Measurements from ENCODE around the gene TMEM250.
"Not testable (repeated sequence)": the region's sequence is repeated elsewhere in the genome, so short reads cannot be mapped to it uniquely, and the experiment has no call there.

TMEM250 gene

DNA sequence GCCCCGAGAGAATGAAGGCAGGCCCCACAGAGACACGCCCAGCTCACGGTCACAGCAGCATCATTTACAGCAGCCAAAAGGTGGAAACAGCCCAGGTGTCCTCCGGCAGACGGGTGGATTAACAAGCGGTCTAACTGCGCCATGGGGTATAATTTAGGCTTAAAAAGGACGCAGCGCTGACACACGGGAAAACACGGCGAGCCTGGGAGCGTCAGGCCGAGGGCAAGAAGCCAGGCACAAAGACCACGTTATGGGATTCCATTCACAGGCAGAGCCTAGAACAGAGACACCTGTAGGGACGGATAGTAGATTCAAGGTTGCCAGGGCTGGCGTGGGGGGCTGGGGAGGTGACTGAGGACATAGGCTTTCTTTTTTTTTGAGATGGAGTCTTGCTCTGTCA lies 36.9 kb upstream of the TMEM250 start:
- FAIRE-seq = no peak
- DNase-seq (ENCODE audit: insufficient read length, low spot score) = no peak
- TF ChIP-seq TAF1 (IDR thresholded peaks at IDR 0.05; ENCODE audit: low read depth, low read length) = no peak
- TF ChIP-seq POLR2A (IDR thresholded peaks at IDR 0.05; ENCODE audit: low read depth, low read length) = no peak
- TF ChIP-seq PAX5 (IDR thresholded peaks at IDR 0.05; ENCODE audit: insufficient read depth, low read length, severe bottlenecking) = no peak
- no peak for TF ChIP-seq POLR2AphosphoS5 (IDR thresholded peaks at IDR 0.05; ENCODE audit: low read depth, low read length)
- TF ChIP-seq SPI1 (IDR thresholded peaks at IDR 0.05; ENCODE audit: low read depth, low read length) = no peak
- TF ChIP-seq POU2F2 (IDR thresholded peaks at IDR 0.05; ENCODE audit: low read depth, low read length) = no peak

DNA sequence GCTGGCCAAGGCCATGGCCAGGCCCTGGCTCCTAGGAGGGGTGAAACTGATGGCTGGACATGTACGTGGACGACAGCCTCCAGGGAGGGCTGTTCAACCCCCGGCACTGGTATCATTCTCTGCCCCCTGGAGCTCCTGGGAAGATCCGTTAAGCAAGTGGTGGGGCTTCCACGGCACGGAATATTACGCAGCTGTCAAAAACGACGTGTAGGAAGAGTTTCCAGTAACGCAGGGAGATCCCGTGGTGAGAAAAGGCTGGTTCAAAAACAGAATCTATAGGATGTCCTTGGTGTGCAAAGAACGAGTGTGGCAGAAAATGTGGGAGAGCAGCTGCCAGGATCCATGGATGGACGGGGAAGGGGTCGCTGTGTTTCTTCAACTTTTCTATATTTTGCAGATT lies 36.3 kb upstream of the TMEM250 start:
- no peak for FAIRE-seq
- TF ChIP-seq POLR2AphosphoS5 (IDR thresholded peaks at IDR 0.05; ENCODE audit: low read depth, low read length) = no peak
- TF ChIP-seq SPI1 (IDR thresholded peaks at IDR 0.05; ENCODE audit: low read depth, low read length) = no peak
- TF ChIP-seq POLR2A (IDR thresholded peaks at IDR 0.05; ENCODE audit: low read depth, low read length) = no peak
- no peak for TF ChIP-seq POU2F2 (IDR thresholded peaks at IDR 0.05; ENCODE audit: low read depth, low read length)
- no peak for TF ChIP-seq TAF1 (IDR thresholded peaks at IDR 0.05; ENCODE audit: low read depth, low read length)
- no peak for TF ChIP-seq PAX5 (IDR thresholded peaks at IDR 0.05; ENCODE audit: insufficient read depth, low read length, severe bottlenecking)

DNA sequence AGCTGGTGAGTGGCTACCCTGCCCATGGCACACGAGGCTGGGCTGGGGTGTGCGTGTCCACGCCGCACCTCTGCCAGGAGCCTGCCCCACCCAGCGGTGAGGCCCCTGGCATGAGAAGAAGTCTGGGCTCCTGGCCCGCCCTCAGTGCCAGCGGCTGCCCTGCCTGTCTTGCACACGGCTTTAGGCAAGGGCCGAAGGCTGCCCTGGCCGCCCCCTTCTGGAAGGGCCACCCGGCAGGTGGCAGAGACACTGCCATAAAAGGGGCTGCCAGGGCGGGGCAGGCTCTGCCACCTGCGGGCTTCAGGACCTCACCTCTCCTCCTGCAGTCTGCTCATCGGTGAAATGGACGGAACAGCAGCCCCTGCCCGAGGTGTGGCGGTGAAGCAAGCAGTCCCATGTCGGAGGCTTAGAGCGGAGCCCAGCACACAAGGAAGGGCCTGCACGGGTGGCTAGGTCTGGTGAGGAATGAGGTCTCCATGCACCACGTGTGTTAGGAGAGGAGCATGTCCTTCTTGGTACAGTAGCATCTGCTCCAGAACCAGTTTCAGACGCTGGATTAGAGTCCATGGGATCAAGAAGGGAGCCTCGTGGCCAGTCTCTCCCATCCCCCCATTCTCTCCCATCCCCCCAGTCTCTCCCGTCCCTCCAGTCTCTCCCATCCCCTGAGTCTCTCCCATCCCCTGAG lies 34.8 kb upstream of the TMEM250 start:
- TF ChIP-seq PAX5 (IDR thresholded peaks at IDR 0.05; ENCODE audit: insufficient read depth, low read length, severe bottlenecking) (no peak), TAF1 (IDR thresholded peaks at IDR 0.05; ENCODE audit: low read depth, low read length) (no peak), POU2F2 (IDR thresholded peaks at IDR 0.05; ENCODE audit: low read depth, low read length) (no peak), POLR2AphosphoS5 (IDR thresholded peaks at IDR 0.05; ENCODE audit: low read depth, low read length) (no peak), POLR2A (IDR thresholded peaks at IDR 0.05; ENCODE audit: low read depth, low read length) (no peak), SPI1 (IDR thresholded peaks at IDR 0.05; ENCODE audit: low read depth, low read length) (no peak)
- FAIRE-seq (no peak), DNase-seq (ENCODE audit: insufficient read length, low spot score) (no peak)

More for the DNA sequence above, 36.3 kb upstream of the TMEM250 start:
- no peak for DNase-seq (ENCODE audit: insufficient read length, low spot score)

DNA sequence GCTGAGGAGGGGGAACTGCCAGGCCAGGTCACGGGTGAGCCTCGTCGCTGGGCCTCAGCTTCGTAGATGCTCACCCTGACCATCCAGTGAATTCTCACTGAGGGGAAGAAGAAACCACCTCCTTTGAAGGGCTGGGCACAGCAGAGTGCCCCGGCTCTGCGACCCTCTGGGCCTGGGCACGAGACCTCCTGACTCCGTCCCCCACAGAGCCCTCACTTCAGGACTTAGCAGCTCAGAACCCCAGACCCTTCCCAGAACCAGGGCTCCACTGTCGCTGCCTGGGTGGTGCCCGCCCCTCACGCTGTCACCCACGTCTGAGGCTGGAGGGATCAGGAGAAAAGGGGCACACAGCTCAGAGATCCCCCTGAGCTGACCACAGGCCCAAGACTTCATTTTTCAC lies 34.3 kb upstream of the TMEM250 start:
- TF ChIP-seq POLR2AphosphoS5 (IDR thresholded peaks at IDR 0.05; ENCODE audit: low read depth, low read length) (no peak), POLR2A (IDR thresholded peaks at IDR 0.05; ENCODE audit: low read depth, low read length) (no peak), POU2F2 (IDR thresholded peaks at IDR 0.05; ENCODE audit: low read depth, low read length) (no peak), SPI1 (IDR thresholded peaks at IDR 0.05; ENCODE audit: low read depth, low read length) (no peak), TAF1 (IDR thresholded peaks at IDR 0.05; ENCODE audit: low read depth, low read length) (no peak), PAX5 (IDR thresholded peaks at IDR 0.05; ENCODE audit: insufficient read depth, low read length, severe bottlenecking) (no peak)
- FAIRE-seq = no peak

DNA sequence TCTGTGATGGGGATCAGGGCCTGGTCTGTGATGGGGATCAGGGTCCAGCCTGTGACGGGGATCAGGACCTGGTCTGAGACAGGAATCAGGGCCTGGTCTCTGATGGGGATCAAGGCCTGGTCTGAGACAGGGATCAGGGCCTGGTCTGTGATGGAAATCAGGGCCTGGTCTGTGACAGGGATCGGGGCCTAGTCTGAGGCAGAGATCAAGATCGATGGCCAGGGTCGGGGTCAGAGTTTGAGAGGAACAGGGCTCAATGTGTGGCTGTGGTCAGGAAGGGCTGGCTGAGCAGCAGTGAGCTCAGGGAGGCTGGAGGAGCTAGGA lies 33.8 kb upstream of the TMEM250 start:
- no peak for DNase-seq (ENCODE audit: insufficient read length, low spot score)
- no peak for FAIRE-seq
- TF ChIP-seq POLR2AphosphoS5 (IDR thresholded peaks at IDR 0.05; ENCODE audit: low read depth, low read length) = no peak

More for the DNA sequence above, 34.3 kb upstream of the TMEM250 start:
- DNase-seq (ENCODE audit: insufficient read length, low spot score) = no peak

DNA sequence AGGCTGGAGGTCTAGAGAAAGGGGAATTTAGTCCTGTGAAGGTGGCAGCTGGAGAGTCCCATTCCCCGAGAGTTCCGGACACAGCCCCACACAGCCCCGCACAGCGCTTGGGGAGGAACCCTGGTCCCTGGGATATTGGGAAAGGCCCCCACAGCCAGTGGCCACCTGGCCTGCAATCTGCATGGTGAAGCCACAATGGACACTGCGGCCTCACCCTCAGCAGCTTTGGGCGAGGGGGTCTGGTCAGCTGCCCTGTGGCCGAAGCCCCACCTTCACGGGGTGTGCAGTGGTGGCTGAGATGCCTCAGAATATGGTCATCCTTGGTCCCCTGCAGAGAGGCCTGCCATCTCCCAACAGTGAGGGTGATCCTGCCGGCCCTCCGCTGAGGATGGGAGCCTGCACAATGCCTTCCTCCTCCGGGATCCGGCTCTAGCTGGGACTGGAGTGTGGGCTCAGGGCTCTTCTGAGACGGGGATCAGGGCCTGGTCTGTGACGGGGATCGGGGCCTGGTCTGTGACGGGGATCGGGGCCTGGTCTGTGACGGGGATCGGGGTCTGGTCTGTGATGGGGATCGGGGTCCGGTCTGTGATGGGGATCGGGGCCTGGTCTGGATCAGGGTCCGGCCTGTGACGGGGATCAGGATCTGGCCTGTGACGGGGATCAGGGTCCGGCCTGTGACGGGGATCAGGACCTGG lies 33.3 kb upstream of the TMEM250 start:
- no peak for TF ChIP-seq PAX5 (IDR thresholded peaks at IDR 0.05; ENCODE audit: insufficient read depth, low read length, severe bottlenecking)
- TF ChIP-seq POLR2A (IDR thresholded peaks at IDR 0.05; ENCODE audit: low read depth, low read length) = no peak
- no peak for TF ChIP-seq TAF1 (IDR thresholded peaks at IDR 0.05; ENCODE audit: low read depth, low read length)
- TF ChIP-seq POU2F2 (IDR thresholded peaks at IDR 0.05; ENCODE audit: low read depth, low read length) = no peak
- no peak for TF ChIP-seq POLR2AphosphoS5 (IDR thresholded peaks at IDR 0.05; ENCODE audit: low read depth, low read length)
- no peak for TF ChIP-seq SPI1 (IDR thresholded peaks at IDR 0.05; ENCODE audit: low read depth, low read length)
- DNase-seq (ENCODE audit: insufficient read length, low spot score) (no peak), FAIRE-seq (no peak)

DNA sequence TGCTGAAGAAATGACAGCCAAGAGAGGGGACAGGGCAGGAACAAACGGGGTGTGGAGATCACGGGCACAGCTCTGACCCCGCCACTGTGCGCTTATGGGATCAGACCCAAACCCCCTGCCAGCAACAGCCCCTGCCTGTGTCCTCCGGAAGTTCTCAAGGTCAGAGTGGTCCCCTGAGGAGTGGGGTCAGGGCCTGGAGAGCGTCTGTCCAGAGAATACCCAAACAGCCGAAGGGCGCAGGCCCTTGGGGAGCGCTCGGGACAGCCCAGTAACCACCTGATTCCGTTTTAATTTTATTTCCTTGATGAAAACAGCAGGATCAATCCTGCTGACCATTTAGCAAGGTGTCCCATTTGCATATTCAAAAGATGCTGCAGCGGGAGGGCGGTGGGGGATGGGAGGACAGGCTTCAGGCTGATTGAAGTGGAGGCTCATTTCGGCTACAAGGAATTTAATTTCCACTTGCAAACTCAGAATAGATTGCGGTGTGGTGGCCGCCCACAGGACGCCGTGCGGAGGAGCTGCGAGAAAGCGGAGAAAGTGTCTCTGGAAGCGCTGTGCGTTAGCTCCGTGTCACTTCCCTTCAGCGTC lies 32.6 kb upstream of the TMEM250 start:
- TF ChIP-seq TAF1 (IDR thresholded peaks at IDR 0.05; ENCODE audit: low read depth, low read length) (no peak), POU2F2 (IDR thresholded peaks at IDR 0.05; ENCODE audit: low read depth, low read length) (peak; percentile 39; the same call in 1 of the 2 replicates), SPI1 (IDR thresholded peaks at IDR 0.05; ENCODE audit: low read depth, low read length) (no peak)
- no peak for DNase-seq (ENCODE audit: insufficient read length, low spot score)
- FAIRE-seq = no peak

DNA sequence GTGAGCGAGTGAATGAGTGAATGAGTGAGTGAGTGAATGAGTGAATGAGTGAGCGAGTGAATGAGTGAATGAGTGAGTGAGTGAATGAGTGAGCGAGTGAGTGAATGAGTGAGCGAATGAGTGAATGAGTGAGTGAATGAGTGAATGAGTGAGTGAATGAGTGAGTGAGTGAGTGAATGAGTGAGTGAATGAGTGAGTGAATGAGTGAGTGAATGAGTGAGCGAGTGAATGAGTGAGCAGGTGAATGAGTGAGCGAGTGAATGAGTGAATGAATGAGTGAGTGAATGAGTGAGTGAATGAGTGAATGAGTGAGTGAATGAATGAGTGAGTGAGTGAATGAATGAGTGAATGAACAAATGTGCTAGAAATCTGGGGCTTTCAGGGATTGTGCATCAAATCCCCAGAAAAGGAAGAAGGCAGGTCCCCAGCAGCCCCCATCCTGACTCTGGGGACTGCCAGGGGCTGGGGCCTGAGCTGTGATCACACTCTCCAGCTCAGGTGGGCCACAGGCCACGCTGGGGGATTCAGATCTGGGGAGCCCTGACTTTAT lies 32.1 kb upstream of the TMEM250 start:
- FAIRE-seq; DNase-seq (ENCODE audit: insufficient read length, low spot score): not testable (repeated sequence)

DNA sequence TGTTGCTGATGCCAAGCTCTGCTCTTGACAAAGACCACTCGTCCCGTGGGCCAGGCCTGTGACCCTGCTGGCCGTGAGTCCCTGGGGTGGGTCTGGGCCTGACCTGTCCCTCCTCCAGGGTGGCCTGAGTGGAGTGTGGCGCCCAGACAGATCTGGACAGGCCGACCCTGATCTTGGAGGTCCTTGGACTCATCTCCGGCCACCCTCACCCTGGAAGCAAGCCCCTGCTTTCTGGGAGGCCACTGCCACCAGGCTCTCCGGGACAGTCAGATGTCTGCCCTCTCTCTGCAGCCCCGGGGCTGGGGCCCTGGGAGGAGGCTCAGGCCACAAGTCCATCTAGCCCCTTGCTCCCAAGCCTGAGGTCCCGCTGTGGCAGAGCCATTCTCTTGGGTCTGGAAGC lies 31.2 kb upstream of the TMEM250 start:
- no peak for DNase-seq (ENCODE audit: insufficient read length, low spot score)
- TF ChIP-seq PAX5 (IDR thresholded peaks at IDR 0.05; ENCODE audit: insufficient read depth, low read length, severe bottlenecking) (no peak), POU2F2 (IDR thresholded peaks at IDR 0.05; ENCODE audit: low read depth, low read length) (no peak), SPI1 (IDR thresholded peaks at IDR 0.05; ENCODE audit: low read depth, low read length) (no peak), TAF1 (IDR thresholded peaks at IDR 0.05; ENCODE audit: low read depth, low read length) (no peak), POLR2A (IDR thresholded peaks at IDR 0.05; ENCODE audit: low read depth, low read length) (no peak), POLR2AphosphoS5 (IDR thresholded peaks at IDR 0.05; ENCODE audit: low read depth, low read length) (no peak)
- FAIRE-seq = no peak

DNA sequence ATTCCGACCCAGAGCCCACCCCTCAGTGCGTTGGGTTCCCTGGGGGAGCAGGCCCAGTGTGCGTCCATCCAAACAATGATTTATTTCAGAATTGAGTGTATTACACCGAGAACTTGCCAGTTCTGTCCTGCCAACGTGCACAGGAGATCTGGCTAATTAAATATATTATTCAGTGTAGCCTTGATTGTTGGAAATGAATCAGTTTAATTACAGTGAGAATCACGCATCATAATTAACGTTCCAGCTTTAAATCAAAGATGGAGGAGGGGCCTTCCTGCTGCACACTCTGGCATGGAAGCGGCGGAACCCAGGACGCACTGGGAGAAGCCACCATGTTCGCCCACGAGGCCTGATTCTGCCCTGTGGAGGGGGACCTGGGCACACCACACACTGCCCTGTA lies 30.7 kb upstream of the TMEM250 start:
- FAIRE-seq = no peak
- DNase-seq (ENCODE audit: insufficient read length, low spot score) = no peak
- TF ChIP-seq SPI1 (IDR thresholded peaks at IDR 0.05; ENCODE audit: low read depth, low read length) (no peak), POLR2A (IDR thresholded peaks at IDR 0.05; ENCODE audit: low read depth, low read length) (no peak), PAX5 (IDR thresholded peaks at IDR 0.05; ENCODE audit: insufficient read depth, low read length, severe bottlenecking) (no peak), POU2F2 (IDR thresholded peaks at IDR 0.05; ENCODE audit: low read depth, low read length) (no peak), POLR2AphosphoS5 (IDR thresholded peaks at IDR 0.05; ENCODE audit: low read depth, low read length) (no peak), TAF1 (IDR thresholded peaks at IDR 0.05; ENCODE audit: low read depth, low read length) (no peak)
